Urinary bladder (tissue), 4 donors: ENCODE data around the gene CYP4F3. TPM values are rescaled to one million over a fixed set of nuclear protein-coding genes. Genes with fewer than 3 reads are reported as not detected.
"Not testable (repeated sequence)": the region's sequence is repeated elsewhere in the genome, so short reads cannot be mapped to it uniquely, and the experiment has no call there.

Source experiments
- DNase-seq: peaks from one replicate; pipeline ENCODE4 v3.0.0-alpha.2; 2015; ENCODE audit errors: extremely low spot score
- H3K27ac ChIP-seq: one replicate; pipeline ENCODE4 v1.5.1; 2013; ENCODE audit warnings: low read depth, mild to moderate bottlenecking, moderate library complexity
- H3K36me3 ChIP-seq: one replicate; pipeline ENCODE4 v1.6.1; 2013; ENCODE audit warnings: mild to moderate bottlenecking, moderate library complexity; ENCODE audit not compliant: insufficient read depth
- H3K4me1 ChIP-seq: one replicate; pipeline ENCODE4 v1.6.1; 2013; ENCODE audit warnings: mild to moderate bottlenecking, moderate library complexity; ENCODE audit not compliant: insufficient read depth
- H3K4me3 ChIP-seq: one replicate; pipeline ENCODE4 v1.5.1; 2013; ENCODE audit warnings: low read depth, low read length
- WGBS: extraction: QIAGEN DNeasy Blood & Tissue Kit; methylation state at CpG from one replicate; pipeline ENCODE4 v1.1.7; 2013; 5-methylcytosine and 5-hydroxymethylcytosine counted together
- polyA plus RNA-seq: library from polyadenylated mRNA; stranded (reverse); fragments of 200-250 nt; gene quantifications from one replicate; pipeline ENCODE4 v1.2.3, GENCODE V29; 2013
- total RNA-seq: library from RNA; depleted of rRNA; stranded (reverse); fragments of >200 nt; gene quantifications from one replicate; pipeline ENCODE4 v1.2.3, GENCODE V29; 2014
- donor health status: healthy with polysubstance abuse.
- donor health status: healthy.

The CYP4F3 gene
- total and polyA plus RNA-seq, 2 donors: 0.95 to 1.3 TPM

GRCh38 chr19:15639596-15639995, 1.1 kb upstream of the CYP4F3 start:
- Histone ChIP-seq H3K27ac (no peak overlapping the region), H3K4me1 (no peaks in the 10 kb centered on the region), H3K36me3 (no peaks in the 10 kb centered on the region), H3K4me3 (no peak overlapping the region)
- no peak for DNase-seq

GRCh38 chr19:15640904-15641597, 354 bp downstream of the CYP4F3 start:
- no peak overlapping the region for H3K4me3 ChIP-seq
- peak overlapping the region; percentile 56 for H3K27ac ChIP-seq
- WGBS: 73% methylated on average over 12 of the region's 12 CpGs
- DNase-seq: no peak
- H3K4me1 ChIP-seq: no peaks in the 10 kb centered on the region
- H3K36me3 ChIP-seq: no peaks in the 10 kb centered on the region

- no peaks in the 10 kb centered on the region for H3K36me3 ChIP-seq
- no peaks in the 10 kb centered on the region for H3K4me1 ChIP-seq
- DNase-seq: no peak
- H3K4me3 ChIP-seq: no peak overlapping the region
- 76% methylated on average over 5 of the region's 5 CpGs for WGBS
- H3K27ac ChIP-seq: no peak overlapping the region
Measured at GRCh38 chr19:15641901-15642491, 1.3 kb downstream of the CYP4F3 start.

- H3K36me3 ChIP-seq: no peaks in the 10 kb centered on the region
- DNase-seq: no peak
- H3K4me3 ChIP-seq: no peak overlapping the region
- H3K27ac ChIP-seq: no peak overlapping the region
- no peaks in the 10 kb centered on the region for H3K4me1 ChIP-seq
Measured at GRCh38 chr19:15642807-15643206, 2.1 kb downstream of the CYP4F3 start.

- Histone ChIP-seq H3K27ac (no peak overlapping the region), H3K4me1 (no peaks in the 10 kb centered on the region), H3K4me3 (no peak overlapping the region), H3K36me3 (no peaks in the 10 kb centered on the region)
- no peak for DNase-seq
- WGBS: 78% methylated on average over 3 of the region's 3 CpGs
Measured at GRCh38 chr19:15643387-15643786, 2.7 kb downstream of the CYP4F3 start.

GRCh38 chr19:15644066-15644741, 3.5 kb downstream of the CYP4F3 start:
- no peak for DNase-seq
- H3K36me3 ChIP-seq: no peaks in the 10 kb centered on the region
- H3K27ac ChIP-seq: no peak overlapping the region
- WGBS: 79% methylated on average over 3 of the region's 3 CpGs
- no peak overlapping the region for H3K4me3 ChIP-seq
- no peaks in the 10 kb centered on the region for H3K4me1 ChIP-seq

GRCh38 chr19:15644816-15645215, 4.1 kb downstream of the CYP4F3 start:
- DNase-seq: no peak
- WGBS: 71% methylated on average over 3 of the region's 3 CpGs
- H3K36me3 ChIP-seq: no peaks in the 10 kb centered on the region

GRCh38 chr19:15649526-15649925, 8.8 kb downstream of the CYP4F3 start:
- no peaks in the 10 kb centered on the region for H3K36me3 ChIP-seq
- H3K27ac ChIP-seq: no peak overlapping the region
- DNase-seq: no peak
- H3K4me1 ChIP-seq: no peaks in the 10 kb centered on the region
- WGBS: 78% methylated on average over 2 of the region's 2 CpGs
- no peak overlapping the region for H3K4me3 ChIP-seq

More at GRCh38 chr19:15644816-15645215, 4.1 kb downstream of the CYP4F3 start:
- no peak overlapping the region for H3K27ac ChIP-seq
- H3K4me1 ChIP-seq: no peaks in the 10 kb centered on the region
- no peak overlapping the region for H3K4me3 ChIP-seq

- not testable (repeated sequence) for DNase-seq, H3K27ac ChIP-seq, H3K4me3 ChIP-seq, H3K36me3 ChIP-seq, H3K4me1 ChIP-seq
Measured at GRCh38 chr19:15650123-15650522, 9.4 kb downstream of the CYP4F3 start.

- Histone ChIP-seq H3K27ac (no peak overlapping the region), H3K4me1 (no peaks in the 10 kb centered on the region), H3K4me3 (no peak overlapping the region), H3K36me3 (no peaks in the 10 kb centered on the region)
- 84% methylated on average over 3 of the region's 3 CpGs for WGBS
- DNase-seq: no peak
Measured at GRCh38 chr19:15651791-15652190, 11.1 kb downstream of the CYP4F3 start.

- WGBS: 79% methylated on average over 8 of the region's 8 CpGs
- DNase-seq: no peak
- Histone ChIP-seq H3K4me3 (no peak overlapping the region), H3K27ac (no peak overlapping the region), H3K4me1 (no peaks in the 10 kb centered on the region), H3K36me3 (no peaks in the 10 kb centered on the region)
Measured at GRCh38 chr19:15652559-15653278, 12.0 kb downstream of the CYP4F3 start.

- no peaks in the 10 kb centered on the region for H3K36me3 ChIP-seq
- H3K27ac ChIP-seq: no peak overlapping the region
- no peak for DNase-seq
- H3K4me1 ChIP-seq: no peaks in the 10 kb centered on the region
- H3K4me3 ChIP-seq: no peak overlapping the region
Measured at GRCh38 chr19:15656467-15656866, 15.8 kb downstream of the CYP4F3 start.

GRCh38 chr19:15663247-15663646, 22.6 kb downstream of the CYP4F3 start:
- H3K27ac ChIP-seq: no peak overlapping the region
- H3K4me1 ChIP-seq: no peaks in the 10 kb centered on the region
- H3K4me3 ChIP-seq: no peak overlapping the region
- no peak for DNase-seq
- H3K36me3 ChIP-seq: no peaks in the 10 kb centered on the region
- 76% methylated on average over 4 of the region's 4 CpGs for WGBS

GRCh38 chr19:15666186-15666585, 25.5 kb downstream of the CYP4F3 start:
- DNase-seq: no peak
- no peaks in the 10 kb centered on the region for H3K4me1 ChIP-seq
- no peak overlapping the region for H3K4me3 ChIP-seq
- 24% methylated on average over 1 of the region's 1 CpG for WGBS
- no peaks in the 10 kb centered on the region for H3K36me3 ChIP-seq
- H3K27ac ChIP-seq: no peak overlapping the region
